ENCODE data around the gene BTBD7.

BTBD7 gene

GRCh38 chr14:93331002-93331727, 1.7 kb downstream of the BTBD7 start:
- DNase-seq (ENCODE audit: low read depth in 2 of 2), result no peak

GRCh38 chr14:93330609-93331000, 2.2 kb downstream of the BTBD7 start:
- no peak for DNase-seq (ENCODE audit: low read depth in 2 of 2)

- DNase-seq (ENCODE audit: low read depth in 2 of 2), result no peak
Measured at GRCh38 chr14:93329965-93330608, 2.7 kb downstream of the BTBD7 start.

- no peak for DNase-seq (ENCODE audit: low read depth in 2 of 2)
Measured at GRCh38 chr14:93328546-93328945, 4.3 kb downstream of the BTBD7 start.

- no peak for DNase-seq (ENCODE audit: low read depth in 2 of 2)
Measured at GRCh38 chr14:93326196-93326595, 6.6 kb downstream of the BTBD7 start.

- DNase-seq (ENCODE audit: low read depth in 2 of 2), result no peak
Measured at GRCh38 chr14:93323600-93324174, 9.1 kb downstream of the BTBD7 start.

DNA sequence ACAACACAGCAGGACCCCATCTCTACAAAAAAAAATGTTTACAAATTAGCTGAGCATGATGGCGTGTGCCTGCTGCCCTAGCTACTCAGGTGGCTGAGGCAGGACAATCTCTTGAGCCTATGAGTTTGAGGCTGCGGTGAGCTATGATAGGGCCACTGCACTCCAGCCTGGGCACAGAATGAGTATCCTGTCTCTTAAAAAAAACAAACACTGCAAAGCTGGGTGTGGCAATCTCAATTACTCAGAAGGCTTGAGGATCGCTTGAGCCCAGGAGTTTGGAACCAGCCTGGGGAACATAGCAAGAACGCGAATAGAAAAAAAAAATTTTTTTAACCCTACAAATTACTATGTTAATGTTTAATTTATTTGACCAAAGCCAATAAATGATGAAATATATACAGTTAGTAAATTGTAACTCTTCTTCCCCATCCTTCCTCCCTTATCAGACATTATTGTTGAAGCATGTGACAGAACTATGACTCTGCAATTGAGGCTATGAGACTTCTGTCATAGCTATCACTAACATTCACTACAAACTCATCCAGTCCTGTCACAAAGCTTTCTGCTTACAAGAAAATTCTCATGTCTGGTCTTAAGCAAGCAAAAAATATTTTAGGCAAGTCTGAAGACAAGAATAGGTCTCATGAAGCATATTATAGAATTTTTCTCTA, 9.8 kb downstream of the BTBD7 start:
- DNase-seq (ENCODE audit: low read depth in 2 of 2), result no peak

DNA sequence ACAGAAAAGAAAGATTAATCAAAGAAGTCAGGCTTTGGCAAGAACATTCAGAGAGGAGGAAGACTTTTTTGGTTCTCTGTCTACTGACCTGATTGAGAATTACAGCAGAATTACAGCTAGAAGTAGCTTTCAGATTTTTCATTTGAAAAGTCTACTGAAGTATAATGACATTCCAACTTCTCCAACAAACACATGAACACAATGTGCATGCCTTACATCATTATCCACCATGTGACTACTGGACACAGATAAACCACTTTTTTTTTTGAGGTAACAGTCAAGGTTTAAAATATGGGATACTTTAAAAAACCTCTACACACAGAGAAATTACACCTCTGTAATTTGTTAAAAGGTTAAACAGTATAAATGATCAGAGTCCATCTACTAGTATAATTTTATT, 12.3 kb downstream of the BTBD7 start:
- DNase-seq (ENCODE audit: low read depth in 2 of 2), result no peak

DNA sequence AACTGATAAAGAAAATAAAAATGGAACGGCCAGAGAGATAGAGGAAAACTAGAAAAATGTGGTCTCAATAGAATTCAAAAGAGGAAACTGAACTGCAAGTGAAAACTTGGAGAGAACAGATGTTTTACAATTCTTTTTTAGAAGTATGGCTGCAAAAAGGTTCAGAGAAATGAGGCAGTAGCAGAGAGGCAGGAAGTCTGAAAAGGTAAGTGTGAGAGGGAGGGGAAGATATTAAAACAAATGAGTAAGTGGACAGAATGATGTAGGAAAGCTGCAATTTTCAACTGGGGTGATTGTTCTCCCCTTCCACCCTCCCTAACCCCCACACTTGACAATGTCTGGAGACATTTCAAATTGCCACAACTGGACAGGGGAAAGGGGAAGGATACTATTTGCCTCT, 12.9 kb downstream of the BTBD7 start:
- DNase-seq (ENCODE audit: low read depth in 2 of 2), result no peak

GRCh38 chr14:93319494-93319893, 13.3 kb downstream of the BTBD7 start:
- DNase-seq (ENCODE audit: low read depth in 2 of 2), result no peak

DNA sequence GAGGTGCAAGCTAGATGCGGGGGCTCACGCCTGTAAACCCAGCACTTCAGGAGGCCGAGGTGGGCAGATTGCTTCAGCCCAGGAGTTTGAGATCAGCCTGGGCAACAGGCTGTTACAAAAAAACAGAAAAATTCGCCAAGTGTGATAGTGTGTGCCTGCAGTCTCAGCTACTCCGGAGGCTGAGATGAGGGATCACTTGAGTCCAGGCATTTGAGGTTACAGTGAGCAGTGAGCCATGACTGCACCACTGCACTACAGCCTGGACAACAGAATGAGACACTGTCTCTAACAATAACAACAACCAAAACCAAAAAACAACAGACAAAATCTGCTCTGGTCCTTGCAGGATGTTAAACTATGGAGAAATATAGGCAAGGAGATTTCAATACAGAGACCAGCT, 13.9 kb downstream of the BTBD7 start:
- no peak for DNase-seq (ENCODE audit: low read depth in 2 of 2)

GRCh38 chr14:93317875-93318807, 14.7 kb downstream of the BTBD7 start:
- no peak for DNase-seq (ENCODE audit: low read depth in 2 of 2)

DNA sequence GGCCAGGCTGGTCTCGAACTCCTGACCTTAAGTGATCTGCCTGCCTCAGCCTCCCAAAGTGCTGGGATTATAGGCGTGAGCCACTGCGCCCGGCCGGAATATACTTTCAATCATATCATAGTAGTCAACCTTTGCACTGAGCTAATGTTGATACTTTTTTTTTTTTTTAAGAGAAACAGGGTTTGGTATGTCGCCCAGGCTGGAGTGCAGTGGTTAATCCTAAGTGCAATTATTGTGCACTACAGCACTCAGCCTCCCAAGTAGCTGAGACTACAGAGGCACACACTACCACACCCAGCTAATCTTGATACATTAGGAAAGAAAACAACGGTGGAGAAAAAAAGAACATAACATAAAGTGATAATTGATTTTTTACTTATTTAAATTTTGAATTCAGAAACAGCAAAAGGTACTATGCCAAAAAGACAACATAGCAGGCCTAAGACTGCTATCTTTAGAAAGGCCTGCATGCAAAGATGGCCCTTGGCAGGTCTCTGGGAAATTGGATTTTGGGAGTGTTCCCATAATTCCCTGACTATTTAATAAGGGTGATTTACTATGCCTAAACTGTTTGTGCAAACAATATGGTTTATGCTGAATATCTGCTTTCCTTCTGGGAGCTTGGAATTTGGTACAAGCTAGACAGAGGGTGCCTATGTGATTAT, 15.5 kb downstream of the BTBD7 start:
- no peak for DNase-seq (ENCODE audit: low read depth in 2 of 2)

DNA sequence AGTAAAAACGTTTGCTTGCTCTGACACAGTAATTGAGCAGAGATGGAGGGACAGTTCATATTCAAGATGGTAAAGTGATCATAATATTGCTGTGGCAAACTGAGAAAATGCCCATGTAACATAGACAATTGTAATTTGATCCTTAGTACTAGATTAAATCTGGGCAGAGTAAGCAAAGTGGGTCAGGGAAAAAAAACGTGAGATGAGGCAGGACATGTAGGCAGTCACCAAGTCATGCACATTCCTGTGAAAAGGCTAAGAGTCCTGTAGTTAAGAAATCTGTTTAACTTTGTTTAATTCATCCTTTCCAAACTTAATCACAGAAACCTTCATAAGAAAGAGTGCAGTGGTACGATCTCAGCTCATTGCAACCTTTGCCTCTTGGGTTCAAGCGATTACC, 16.1 kb downstream of the BTBD7 start:
- DNase-seq (ENCODE audit: low read depth in 2 of 2), result no peak

GRCh38 chr14:93315575-93315974, 17.3 kb downstream of the BTBD7 start:
- DNase-seq (ENCODE audit: low read depth in 2 of 2), result no peak

GRCh38 chr14:93311082-93311481, 21.8 kb downstream of the BTBD7 start:
- DNase-seq (ENCODE audit: low read depth in 2 of 2), result no peak

DNA sequence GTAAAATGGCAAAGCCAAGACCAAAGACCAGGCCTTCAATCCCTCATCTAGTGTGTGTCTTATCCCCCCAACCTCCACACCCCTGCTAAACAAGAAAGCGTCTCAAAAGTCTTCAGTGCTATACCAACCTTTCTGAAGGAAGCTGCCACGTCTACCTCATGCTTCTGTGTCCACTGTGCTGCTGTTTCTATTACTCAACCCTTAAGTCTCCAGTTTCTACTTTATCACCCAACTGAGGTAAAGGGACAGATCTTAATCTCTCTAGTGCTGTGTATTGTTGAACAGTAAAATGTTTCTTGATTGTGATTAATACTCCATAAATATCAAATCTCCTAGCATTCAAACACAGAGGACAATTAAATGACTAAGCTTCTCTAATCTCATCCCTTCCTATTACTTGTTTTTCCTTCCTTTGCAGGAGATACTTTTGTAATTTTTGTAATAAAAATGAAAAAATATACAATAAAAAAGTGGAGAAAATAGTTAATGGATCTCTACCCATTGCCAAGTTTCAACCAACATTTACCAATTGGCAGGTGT, 23.3 kb downstream of the BTBD7 start:
- no peak for DNase-seq (ENCODE audit: low read depth in 2 of 2)

DNA sequence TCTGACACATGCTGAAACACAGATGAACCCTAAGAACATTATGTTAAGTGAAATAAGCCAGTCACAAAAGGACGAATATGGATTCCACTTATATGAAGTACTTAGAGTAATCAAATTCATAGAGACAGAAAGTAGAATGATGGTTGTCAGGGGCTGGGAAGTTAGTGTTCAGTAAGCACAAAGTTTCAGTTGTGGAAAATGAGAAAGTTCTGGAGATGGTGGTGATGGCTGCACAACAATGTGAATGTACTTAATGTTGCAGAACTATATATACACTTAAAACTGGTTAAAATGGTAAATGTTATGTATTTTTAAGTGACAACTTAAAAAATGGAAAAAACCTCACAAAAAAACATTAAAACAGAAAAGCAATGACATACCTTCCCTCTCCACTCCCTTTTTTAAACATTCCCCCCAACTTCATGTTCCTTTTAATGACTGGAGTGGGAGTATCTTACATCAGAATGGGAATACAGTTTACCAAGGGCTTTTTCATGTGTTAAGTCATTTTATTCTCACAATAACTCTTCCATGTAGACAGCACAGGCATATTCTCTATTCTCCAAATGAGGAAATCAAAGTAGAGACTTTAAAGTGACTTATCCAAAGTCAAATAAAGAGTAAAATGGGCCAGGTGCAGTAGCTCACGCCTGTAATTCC, 24.0 kb downstream of the BTBD7 start:
- no peak for DNase-seq (ENCODE audit: low read depth in 2 of 2)

- no peak for DNase-seq (ENCODE audit: low read depth in 2 of 2)
Measured at GRCh38 chr14:93306812-93307211, 26.0 kb downstream of the BTBD7 start.

- DNase-seq (ENCODE audit: low read depth in 2 of 2), result no peak
Measured at GRCh38 chr14:93305725-93306418, 27.0 kb downstream of the BTBD7 start.
